GM19324 (cell line): ENCODE measurements around the gene RIC3.
"Not testable (repeated sequence)": the region's sequence is repeated elsewhere in the genome, so short reads cannot be mapped to it uniquely, and the experiment has no call there.

Experiments
- ATAC-seq: cut with Tn5 transposase; IDR thresholded peaks from one replicate; pipeline ENCODE4 v1.9.1; 2021; ENCODE audit warnings: mild to moderate bottlenecking, moderate library complexity; ENCODE audit not compliant: unreplicated experiment, low FRiP score

The RIC3 gene

GRCh38 chr11:8192016-8192895 is 23.4 kb upstream of the RIC3 start:
- ATAC-seq = no peak

- ATAC-seq = no peak
Observed at GRCh38 chr11:8190431-8190830, 21.6 kb upstream of the RIC3 start.

- ATAC-seq = no peak
Observed at GRCh38 chr11:8186429-8186828, 17.6 kb upstream of the RIC3 start.

- no peak for ATAC-seq
Observed at GRCh38 chr11:8183111-8183510, 14.3 kb upstream of the RIC3 start.

GRCh38 chr11:8180469-8180868 is 11.6 kb upstream of the RIC3 start:
- ATAC-seq = no peak

- no peak for ATAC-seq
Observed at GRCh38 chr11:8178297-8178696, 9.5 kb upstream of the RIC3 start.

GRCh38 chr11:8177136-8177535 is 8.3 kb upstream of the RIC3 start:
- ATAC-seq = no peak

GRCh38 chr11:8167796-8168195 is 1.0 kb downstream of the RIC3 start:
- no peak for ATAC-seq

GRCh38 chr11:8164746-8165145 is 4.1 kb downstream of the RIC3 start:
- ATAC-seq = no peak

- not testable (repeated sequence) for ATAC-seq
Observed at GRCh38 chr11:8161627-8162304, 7.1 kb downstream of the RIC3 start.

GRCh38 chr11:8156877-8157276 is 11.9 kb downstream of the RIC3 start:
- ATAC-seq = no peak

- no peak for ATAC-seq
Observed at GRCh38 chr11:8149726-8150125, 19.1 kb downstream of the RIC3 start.

GRCh38 chr11:8138526-8138925 is 30.3 kb downstream of the RIC3 start:
- ATAC-seq = no peak

GRCh38 chr11:8127447-8127846 is 41.4 kb downstream of the RIC3 start:
- ATAC-seq = no peak

GRCh38 chr11:8126649-8127289 is 42.1 kb downstream of the RIC3 start:
- no peak for ATAC-seq

GRCh38 chr11:8122173-8122764 is 46.6 kb downstream of the RIC3 start:
- no peak for ATAC-seq

GRCh38 chr11:8111636-8112035 is 57.2 kb downstream of the RIC3 start:
- ATAC-seq = no peak

- ATAC-seq = no peak
Observed at GRCh38 chr11:8110396-8110795, 58.4 kb downstream of the RIC3 start.

GRCh38 chr11:8109675-8110074 is 59.1 kb downstream of the RIC3 start:
- no peak for ATAC-seq

GRCh38 chr11:8108421-8108820 is 60.4 kb downstream of the RIC3 start:
- ATAC-seq = no peak

GRCh38 chr11:8107642-8108041 is 61.2 kb downstream of the RIC3 start:
- ATAC-seq = no peak
